GM10248 (cell line): ENCODE results near the gene DNAJC2.

Experiments
- CTCF ChIA-PET: fragments of 300-600 bp; sonication (Branson Sonifier 250); formaldehyde crosslinking; extraction: SDS; loops from one replicate; lab custom pipeline; 2021; ENCODE audit warnings: antibody characterized with exemption; lab: Yijun Ruan, JAX
- POLR2A ChIA-PET: fragments of 350-650 bp; sonication (Branson Sonifier 250); formaldehyde crosslinking; extraction: SDS; loops from one replicate; lab custom pipeline; 2020; ENCODE audit warnings: antibody characterized with exemption; lab: Yijun Ruan, JAX
- DNase-seq: peaks from one replicate; pipeline ENCODE4 v3.0.0; 2012; ENCODE audit errors: extremely low spot score
- TF ChIP-seq, protein P1 (sequence below): IDR thresholded peaks from 2 replicates; pipeline ENCODE4 v1.5.1; 2012; ENCODE audit warnings: mild to moderate bottlenecking, low read depth; ENCODE audit errors: extremely low read depth, missing control alignments, control extremely low read depth

Gene DNAJC2

DNA sequence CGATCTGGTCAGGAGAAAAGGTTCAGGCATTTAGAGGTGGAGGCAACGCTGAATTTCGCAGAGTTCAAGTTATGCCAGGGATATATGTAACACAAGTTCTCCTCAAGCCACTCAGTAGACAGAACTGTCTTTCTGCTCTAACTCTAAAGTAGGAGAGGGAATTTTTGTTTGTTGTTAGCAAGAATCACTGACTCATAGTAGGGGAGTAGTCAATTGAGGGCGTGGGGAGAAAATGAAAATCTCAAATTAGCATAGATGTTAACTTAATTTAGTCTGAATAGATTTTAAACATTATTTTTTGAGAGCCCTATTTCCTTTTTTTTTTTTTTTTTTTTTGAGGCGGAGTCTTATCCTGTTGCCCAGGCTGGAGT, 37.5 kb upstream of the DNAJC2 start:
- TF ChIP-seq, protein P1, sequence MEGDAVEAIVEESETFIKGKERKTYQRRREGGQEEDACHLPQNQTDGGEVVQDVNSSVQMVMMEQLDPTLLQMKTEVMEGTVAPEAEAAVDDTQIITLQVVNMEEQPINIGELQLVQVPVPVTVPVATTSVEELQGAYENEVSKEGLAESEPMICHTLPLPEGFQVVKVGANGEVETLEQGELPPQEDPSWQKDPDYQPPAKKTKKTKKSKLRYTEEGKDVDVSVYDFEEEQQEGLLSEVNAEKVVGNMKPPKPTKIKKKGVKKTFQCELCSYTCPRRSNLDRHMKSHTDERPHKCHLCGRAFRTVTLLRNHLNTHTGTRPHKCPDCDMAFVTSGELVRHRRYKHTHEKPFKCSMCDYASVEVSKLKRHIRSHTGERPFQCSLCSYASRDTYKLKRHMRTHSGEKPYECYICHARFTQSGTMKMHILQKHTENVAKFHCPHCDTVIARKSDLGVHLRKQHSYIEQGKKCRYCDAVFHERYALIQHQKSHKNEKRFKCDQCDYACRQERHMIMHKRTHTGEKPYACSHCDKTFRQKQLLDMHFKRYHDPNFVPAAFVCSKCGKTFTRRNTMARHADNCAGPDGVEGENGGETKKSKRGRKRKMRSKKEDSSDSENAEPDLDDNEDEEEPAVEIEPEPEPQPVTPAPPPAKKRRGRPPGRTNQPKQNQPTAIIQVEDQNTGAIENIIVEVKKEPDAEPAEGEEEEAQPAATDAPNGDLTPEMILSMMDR, result no peak
- CTCF ChIA-PET, result no interaction called here
- no peak for DNase-seq
- POLR2A ChIA-PET, result no interaction called here

DNA sequence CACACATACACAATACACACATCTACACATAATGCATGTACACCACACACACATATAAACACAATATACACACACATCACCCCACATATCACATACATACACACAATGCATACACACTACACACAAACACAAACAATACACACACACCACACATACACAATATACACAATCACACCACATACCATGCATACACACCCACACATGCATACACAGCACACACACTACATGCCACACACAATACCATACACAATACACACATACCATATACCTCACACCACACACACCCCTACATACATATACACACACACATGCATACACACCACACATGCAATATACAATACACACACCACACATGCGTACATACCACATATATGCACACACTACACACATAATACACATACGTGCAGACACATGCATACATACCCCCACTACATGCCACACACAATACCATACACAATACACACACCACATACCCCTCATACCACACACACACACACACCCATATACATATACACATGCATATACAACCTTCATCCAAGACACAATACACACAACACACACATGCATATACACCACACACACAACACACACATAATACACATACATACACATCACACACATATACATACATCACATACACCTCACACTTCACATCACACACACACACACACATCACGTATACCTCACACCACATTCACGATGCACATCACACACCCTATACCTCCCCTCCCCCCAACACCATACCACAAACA, 36.9 kb upstream of the DNAJC2 start:
- ChIA-PET CTCF (no interaction called here), POLR2A (no interaction called here)
- no peak for DNase-seq
- TF ChIP-seq, protein P1, result no peak

DNA sequence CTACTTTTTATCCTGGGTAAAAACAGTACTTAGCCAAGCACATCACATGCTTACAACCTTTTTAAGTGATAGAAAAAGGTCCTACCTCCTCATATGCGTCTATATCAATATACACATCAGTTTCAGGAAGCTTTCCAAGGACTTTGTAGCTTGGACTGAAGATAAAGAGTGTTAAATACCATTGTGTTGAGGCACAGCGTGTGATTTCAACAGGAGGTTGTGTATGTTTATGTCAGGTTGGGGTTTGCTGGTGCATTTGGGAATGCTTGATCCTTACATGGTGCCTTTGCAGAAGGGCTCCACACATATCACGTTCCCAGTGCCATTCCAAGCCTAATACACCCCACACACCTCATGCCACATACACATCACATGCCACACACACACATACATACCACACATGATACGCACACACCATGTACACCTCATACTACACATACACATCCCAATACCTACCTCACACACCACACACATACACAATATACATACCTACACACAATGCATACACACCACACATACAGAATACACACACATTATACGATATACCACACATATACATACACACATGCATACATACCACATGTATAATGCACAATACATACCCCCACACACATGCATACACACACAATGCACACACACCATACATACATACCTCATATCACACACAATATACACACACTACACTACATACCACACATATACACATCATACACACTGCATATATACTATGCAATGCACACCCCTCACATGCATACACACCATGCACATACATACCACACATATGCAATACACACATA, 36.0 kb upstream of the DNAJC2 start:
- no peak for DNase-seq
- POLR2A ChIA-PET, result no interaction called here
- CTCF ChIA-PET, result interaction anchor here (1.2 kb wide), 1 partner anchor 26 kb away, joined by 4 read pairs; no protein-coding TSS in a partner anchor
- TF ChIP-seq, protein P1, result no peak

DNA sequence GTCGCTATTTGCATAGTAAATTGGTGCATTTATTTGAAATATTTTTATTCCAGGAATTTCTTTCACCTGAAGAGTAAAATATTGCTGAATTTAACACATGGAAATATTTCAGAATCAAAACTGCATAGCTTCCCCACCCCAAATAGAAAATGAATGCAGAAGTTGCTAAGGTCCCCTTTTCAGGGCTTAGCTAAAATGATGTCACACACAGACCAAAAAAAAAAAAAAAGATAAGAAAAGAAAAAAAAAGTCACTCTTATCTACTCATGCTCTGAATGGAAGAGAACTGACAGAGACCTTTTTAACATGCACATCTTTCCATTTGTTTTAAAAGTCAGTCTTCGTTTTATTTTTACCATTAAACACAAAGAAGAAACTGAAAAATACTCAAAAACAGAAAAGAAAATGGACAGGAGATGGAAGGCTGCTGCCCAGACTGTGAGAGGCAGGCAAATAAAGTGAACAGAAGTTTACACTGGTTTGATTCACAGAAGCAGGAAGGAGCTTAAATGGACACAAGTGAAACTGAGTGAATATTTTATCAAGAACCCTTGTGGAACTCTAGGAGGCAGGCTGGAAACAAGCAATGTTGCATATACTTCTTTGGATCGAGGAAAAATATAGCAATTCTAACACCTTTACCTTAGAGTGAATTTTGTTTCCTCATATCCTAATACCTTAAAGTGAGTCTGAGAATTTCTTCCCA, 34.9 kb upstream of the DNAJC2 start:
- POLR2A ChIA-PET, result no interaction called here
- TF ChIP-seq, protein P1, result no peak
- no peak for DNase-seq
- CTCF ChIA-PET, result interaction anchor here (1.2 kb wide), 1 partner anchor 27 kb away, joined by 4 read pairs; no protein-coding TSS in a partner anchor

DNA sequence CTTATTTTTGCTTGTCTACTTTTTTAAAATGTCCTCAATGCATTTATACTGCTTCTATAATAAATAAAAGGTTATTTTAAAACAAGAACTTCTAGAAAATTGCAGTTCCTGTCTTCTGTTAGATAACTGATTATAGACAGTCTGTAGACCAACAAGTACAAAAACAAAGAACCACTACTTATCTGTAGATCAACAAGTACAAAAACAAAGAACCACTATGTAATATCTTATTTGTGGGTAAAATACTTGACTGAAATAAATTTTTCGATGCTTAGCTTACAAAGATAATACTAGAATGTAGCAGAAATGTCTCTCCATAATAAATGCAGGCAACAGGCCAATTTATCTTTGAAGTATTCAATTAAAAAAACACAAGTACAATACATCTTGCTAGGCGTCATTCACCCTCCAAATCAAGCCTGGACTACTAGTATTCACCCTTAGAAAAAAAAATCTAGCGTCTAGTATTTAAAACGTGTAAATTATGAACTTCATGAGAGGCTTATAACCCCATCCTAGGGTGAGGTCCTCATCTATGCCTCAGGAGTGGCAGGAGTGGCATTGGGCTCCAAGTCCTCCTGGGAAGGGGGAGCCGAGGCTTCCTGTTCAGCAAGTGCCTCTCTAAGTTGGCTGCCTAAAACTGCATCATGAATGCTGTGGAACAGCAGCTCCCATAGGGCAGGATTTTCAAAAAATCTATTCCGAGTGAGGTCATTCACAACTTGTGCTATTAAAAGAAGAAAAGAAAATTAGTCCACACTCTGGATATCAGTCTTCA, 29.5 kb upstream of the DNAJC2 start:
- TF ChIP-seq, protein P1, result no peak
- ChIA-PET CTCF (no interaction called here), POLR2A (no interaction called here)
- DNase-seq, result no peak

DNA sequence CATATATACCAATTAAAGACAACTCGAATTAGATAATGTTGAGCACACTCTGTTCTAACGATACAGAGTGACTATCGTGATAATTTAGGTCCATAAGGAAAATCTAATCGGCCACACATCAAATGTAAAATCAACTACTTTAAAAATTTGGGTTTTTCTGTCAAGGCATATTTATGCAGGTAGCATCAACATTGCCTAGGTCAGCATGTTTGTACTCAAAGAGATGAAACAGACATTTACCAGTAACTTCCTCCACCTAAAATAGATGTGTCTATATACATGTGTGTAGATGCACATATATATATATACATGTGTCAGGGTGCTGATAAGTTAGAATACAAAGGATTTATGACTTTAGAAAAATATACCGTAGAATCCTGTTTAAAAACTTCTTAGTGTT, 24.9 kb upstream of the DNAJC2 start:
- ChIA-PET CTCF (no interaction called here), POLR2A (no interaction called here)
- DNase-seq, result no peak
- TF ChIP-seq, protein P1, result no peak
